HCT116 (cell line): ENCODE results near the gene KCTD17. TPM values are rescaled to one million over a fixed set of nuclear protein-coding genes. Genes with fewer than 3 reads are reported as not detected.

Experiments
- ATAC-seq: fragments of 200-7000 bp; cut with Tn5 transposase; 2 replicates; pipeline ENCODE4 v1.9.1; 2020; ENCODE audit warnings: mild to moderate bottlenecking, moderate library complexity
- BruUV-seq: library from RNA; stranded (reverse); fragments of 400-500 nt; replicated peaks from 2 replicates; lab custom pipeline; 2021; lab: Mats Ljungman, UMichigan
- CTCF ChIA-PET: fragments of 300-600 bp; sonication (Branson Sonifier 250); formaldehyde crosslinking; loops from one replicate; lab custom pipeline; 2021; ENCODE audit warnings: antibody characterized with exemption; lab: Charles Lee
- POLR2A ChIA-PET: fragments of 300-600, 350-600 bp; sonication (Branson Sonifier 250); formaldehyde crosslinking; loops from one replicate; lab custom pipeline; 2021; ENCODE audit warnings: antibody characterized with exemption; lab: Charles Lee
- RAD21 ChIA-PET, 2 experiments: fragments of 300-600 bp; sonication (Branson Sonifier 250); formaldehyde crosslinking; loops; one replicate each; lab custom pipeline; 2023; ENCODE audit warnings: low total read pairs in 2 of 2; ENCODE audit not compliant: uncharacterized antibody in 2 of 2, unreplicated experiment in 2 of 2, low non-redundant PET in 1 of 2; lab: Charles Lee
- DNase-seq: peaks from one replicate; pipeline ENCODE4 v3.0.0-alpha.2; 2010; ENCODE audit warnings: low read depth, low spot score
- H2AFZ ChIP-seq: fragments of 200-600 bp; shearing (Covaris generic), sonication (generic); 2 replicates; pipeline ENCODE4 v1.6.1; 2017; ENCODE audit warnings: low read depth, mixed run types, mixed read lengths, antibody characterized with exemption, low read length; ENCODE audit not compliant: poor library complexity, severe bottlenecking
- H3K27ac ChIP-seq: 2 replicates; pipeline ENCODE4 v1.5.1; 2012; ENCODE audit warnings: low read depth, low read length
- H3K27me3 ChIP-seq: fragments of 200-600 bp; sonication (generic); 2 replicates; pipeline ENCODE4 v1.6.1; 2016; ENCODE audit warnings: mixed run types, low read length, mixed read lengths; ENCODE audit not compliant: insufficient read depth
- H3K36me3 ChIP-seq, 2 experiments: fragments of 200-500 bp in 1 of 2; fragments of 200-600 bp in 1 of 2; sonication (Bioruptor generic) in 1 of 2; sonication (generic) in 1 of 2; 2 replicates each; pipeline versions ENCODE4 v1.5.1 to v1.6.1; 2014 to 2016; ENCODE audit warnings: low read length in 2 of 2, inconsistent platforms in 1 of 2, mixed read lengths in 1 of 2, mixed run types in 1 of 2; ENCODE audit not compliant: insufficient read depth in 2 of 2, control insufficient read depth in 1 of 2
- H3K4me1 ChIP-seq, 2 experiments: fragments of 200-600 bp in 1 of 2; sonication (generic) in 1 of 2; 2 replicates each; pipeline versions ENCODE4 v1.5.1 to v1.6.1; 2012 to 2017; ENCODE audit warnings: low read length in 2 of 2, inconsistent platforms in 1 of 2, mild to moderate bottlenecking in 1 of 2, mixed read lengths in 1 of 2, mixed run types in 1 of 2, moderate library complexity in 1 of 2; ENCODE audit not compliant: insufficient read depth in 2 of 2, control insufficient read depth in 1 of 2
- H3K4me2 ChIP-seq: fragments of 200-600 bp; sonication (generic); 2 replicates; pipeline ENCODE4 v1.6.1; 2017; ENCODE audit warnings: mixed run types, low read length, mixed read lengths
- H3K4me3 ChIP-seq, 2 experiments: fragments of 200-600 bp in 1 of 2; sonication (generic) in 1 of 2; replicated peaks in 1 of 2; 2 replicates each; pipeline ENCODE4 v1.5.1; 2011 to 2016; ENCODE audit warnings: low read length in 2 of 2, control low read depth in 1 of 2, low read depth in 1 of 2, mild to moderate bottlenecking in 1 of 2, mixed read lengths in 1 of 2, mixed run types in 1 of 2
- H3K79me2 ChIP-seq: fragments of 200-600 bp; sonication (generic); 2 replicates; pipeline ENCODE4 v1.6.1; 2017; ENCODE audit warnings: mild to moderate bottlenecking, mixed run types, low read length, moderate library complexity, mixed read lengths; ENCODE audit not compliant: insufficient read depth
- H3K9ac ChIP-seq: fragments of 200-600 bp; sonication (generic); 2 replicates; pipeline ENCODE4 v1.6.1; 2016; ENCODE audit warnings: low read length, mixed read lengths
- H3K9me2 ChIP-seq: fragments of 200-600 bp; sonication (generic), shearing (Covaris generic); 2 replicates; pipeline ENCODE4 v1.6.1; 2017; ENCODE audit warnings: mixed run types, mild to moderate bottlenecking, moderate library complexity; ENCODE audit not compliant: insufficient read depth
- H3K9me3 ChIP-seq, 2 experiments: fragments of 200-500 bp in 1 of 2; fragments of 200-600 bp in 1 of 2; sonication (Bioruptor generic) in 1 of 2; sonication (generic) in 1 of 2; 2 replicates each; pipeline ENCODE4 v1.6.1; 2014 to 2017; ENCODE audit warnings: low read length in 2 of 2, mixed read lengths in 2 of 2, inconsistent platforms in 1 of 2, low read depth in 1 of 2, mild to moderate bottlenecking in 1 of 2, mixed run types in 1 of 2, moderate library complexity in 1 of 2; ENCODE audit not compliant: control insufficient read depth in 1 of 2, insufficient read depth in 1 of 2
- H4K20me1 ChIP-seq: fragments of 200-600 bp; sonication (generic), shearing (Covaris generic); 2 replicates; pipeline ENCODE4 v1.6.1; 2017; ENCODE audit warnings: mixed run types, mild to moderate bottlenecking, moderate library complexity; ENCODE audit not compliant: insufficient read depth
- CEBPB ChIP-seq: IDR thresholded peaks from 2 replicates; pipeline ENCODE4 v1.6.1; 2012; ENCODE audit warnings: low read depth
- CTCF ChIP-seq, 3 experiments: fragments of 200-600 bp in 1 of 3; sonication (generic) in 1 of 3; IDR thresholded peaks in 2 of 3; conservative IDR thresholded peaks in 1 of 3; 2 replicates each; pipeline ENCODE4 v1.5.1; 2012 to 2017; ENCODE audit warnings: low read depth in 2 of 3, low read length in 2 of 3, antibody characterized with exemption in 1 of 3, borderline replicate concordance in 1 of 3, control low read depth in 1 of 3, mild to moderate bottlenecking in 1 of 3, mixed read lengths in 1 of 3, mixed run types in 1 of 3, moderate library complexity in 1 of 3; ENCODE audit not compliant: insufficient read depth in 1 of 3
- EGR1 ChIP-seq: IDR thresholded peaks from 2 replicates; pipeline ENCODE4 v1.6.1; 2012; ENCODE audit warnings: low read depth
- ELF1 ChIP-seq: IDR thresholded peaks from 2 replicates; pipeline ENCODE4 v1.6.1; 2012; ENCODE audit warnings: low read depth, borderline replicate concordance
- EZH2 ChIP-seq: fragments of 200-600 bp; sonication (generic); IDR thresholded peaks from 2 replicates; pipeline ENCODE4 v1.6.1; 2017; ENCODE audit warnings: antibody characterized with exemption, mixed run types
- EZH2phosphoT487 ChIP-seq: fragments of 200-600 bp; IDR thresholded peaks from 2 replicates; pipeline ENCODE4 v1.6.1; 2018; ENCODE audit warnings: antibody characterized with exemption, borderline replicate concordance
- JUND ChIP-seq: IDR thresholded peaks from 2 replicates; pipeline ENCODE4 v1.6.1; 2012
- MAX ChIP-seq: IDR thresholded peaks from 2 replicates; pipeline ENCODE4 v1.6.1; 2012
- POLR2A ChIP-seq: IDR thresholded peaks from 2 replicates; pipeline ENCODE4 v1.7.0; 2011; ENCODE audit warnings: borderline replicate concordance; ENCODE audit not compliant: insufficient read depth, insufficient read length; ENCODE audit errors: extremely low read depth
- RAD21 ChIP-seq: IDR thresholded peaks from 2 replicates; pipeline ENCODE4 v1.6.1; 2012; ENCODE audit warnings: low read depth, mild to moderate bottlenecking
- REST ChIP-seq: IDR thresholded peaks from 2 replicates; pipeline ENCODE4 v1.6.1; 2012; ENCODE audit warnings: low read depth
- SIN3A ChIP-seq: IDR thresholded peaks from 2 replicates; pipeline ENCODE4 v1.6.1; 2012; ENCODE audit warnings: low read depth
- SP1 ChIP-seq: IDR thresholded peaks from 2 replicates; pipeline ENCODE4 v1.6.1; 2012; ENCODE audit warnings: low read depth
- SRF ChIP-seq: IDR thresholded peaks from 2 replicates; pipeline ENCODE4 v1.6.1; 2012; ENCODE audit warnings: low read depth
- TCF7L2 ChIP-seq: IDR thresholded peaks from 2 replicates; pipeline ENCODE4 v1.7.0; 2011; ENCODE audit warnings: borderline replicate concordance, inconsistent platforms; ENCODE audit not compliant: insufficient read depth, insufficient read length; ENCODE audit errors: extremely low read depth
- YY1 ChIP-seq: IDR thresholded peaks from 2 replicates; pipeline ENCODE4 v1.6.1; 2011; ENCODE audit warnings: low read length, low read depth, moderate library complexity, mild to moderate bottlenecking; ENCODE audit not compliant: insufficient replicate concordance; ENCODE audit errors: extremely low read depth
- ZBTB33 ChIP-seq: IDR thresholded peaks from 2 replicates; pipeline ENCODE4 v1.6.1; 2011; ENCODE audit warnings: mild to moderate bottlenecking, low read length, moderate library complexity; ENCODE audit not compliant: insufficient replicate concordance; ENCODE audit errors: extremely low read depth
- ZNF274 ChIP-seq: fragments of 200-500 bp; sonication (Bioruptor generic); IDR thresholded peaks from 2 replicates; pipeline ENCODE4 v1.6.1; 2014; ENCODE audit warnings: mild to moderate bottlenecking, low read depth, low read length, inconsistent platforms
- intact Hi-C: fragments of 100-400 bp; cut with micrococcal nuclease; formaldehyde crosslinking; loops from 2 replicates; pipeline ENCODE4 v1.10.0; 2022
- total RNA-seq: library from RNA; stranded (reverse); gene quantifications from one replicate; pipeline ENCODE4 v1.2.1, GENCODE V29; 2021; ENCODE audit not compliant: unreplicated experiment

Gene KCTD17
- total RNA-seq, 1 experiment from 2014 or later: 23.4 TPM

- TF ChIP-seq ZBTB33 (no peak), EZH2phosphoT487 (no peak), CEBPB (no peak), ELF1 (no peak), REST (no peak)
Measured at GRCh38 chr22:37103151-37103550, 51.6 kb downstream of the KCTD17 start (continued).

- no peak overlapping the region for H3K4me2 ChIP-seq
- no peaks in the 10 kb centered on the region for H3K27me3 ChIP-seq
- CTCF ChIA-PET: no interaction called here
- H3K27ac ChIP-seq: no peak overlapping the region
- H3K9ac ChIP-seq: no peak overlapping the region
- no peaks in the 10 kb centered on the region for H4K20me1 ChIP-seq
- H3K79me2 ChIP-seq: no peaks in the 10 kb centered on the region
- ATAC-seq (no peak), DNase-seq (no peak)
- H3K4me3 ChIP-seq: no peak overlapping the region
- H2AFZ ChIP-seq: no peak overlapping the region
- RAD21 ChIA-PET: no interaction called here
- no peaks in the 10 kb centered on the region for H3K36me3 ChIP-seq
- intact Hi-C loops: no loop called here
- no TSS peak for BruUV-seq
- H3K9me3 ChIP-seq: no peaks in the 10 kb centered on the region
- POLR2A ChIA-PET: no interaction called here
- H3K4me1 ChIP-seq: peaks cover 0 to 14% of the 10 kb centered on the region in 2 experiments; a peak in 1 of 4 replicates
- no peaks in the 10 kb centered on the region for H3K9me2 ChIP-seq
- TF ChIP-seq CEBPB (no peak), EZH2 (no peak), SRF (no peak), YY1 (no peak), ELF1 (no peak), ZNF274 (no peak), TCF7L2 (no peak), EGR1 (no peak), CTCF (IDR thresholded peaks at IDR 0.05 in 2 of 3, conservative IDR thresholded peaks at IDR 0.05 in 1 of 3; ENCODE audit: borderline replicate concordance in 1 of 3, insufficient read depth in 1 of 3, low read depth in 2 of 3, low read length in 2 of 3) (no peak), JUND (no peak), RAD21 (no peak), SP1 (no peak), MAX (no peak), SIN3A (no peak), POLR2A (no peak)
Measured at GRCh38 chr22:37103656-37104452, 52.3 kb downstream of the KCTD17 start.
